HG02885 (cell line): ENCODE data around the gene SSNA1.

ENCODE experiments used
- ATAC-seq: cut with Tn5 transposase; IDR thresholded peaks from one replicate; pipeline ENCODE4 v1.9.1; 2021; ENCODE audit warnings: mild to moderate bottlenecking; ENCODE audit not compliant: unreplicated experiment, poor library complexity

The SSNA1 gene

DNA sequence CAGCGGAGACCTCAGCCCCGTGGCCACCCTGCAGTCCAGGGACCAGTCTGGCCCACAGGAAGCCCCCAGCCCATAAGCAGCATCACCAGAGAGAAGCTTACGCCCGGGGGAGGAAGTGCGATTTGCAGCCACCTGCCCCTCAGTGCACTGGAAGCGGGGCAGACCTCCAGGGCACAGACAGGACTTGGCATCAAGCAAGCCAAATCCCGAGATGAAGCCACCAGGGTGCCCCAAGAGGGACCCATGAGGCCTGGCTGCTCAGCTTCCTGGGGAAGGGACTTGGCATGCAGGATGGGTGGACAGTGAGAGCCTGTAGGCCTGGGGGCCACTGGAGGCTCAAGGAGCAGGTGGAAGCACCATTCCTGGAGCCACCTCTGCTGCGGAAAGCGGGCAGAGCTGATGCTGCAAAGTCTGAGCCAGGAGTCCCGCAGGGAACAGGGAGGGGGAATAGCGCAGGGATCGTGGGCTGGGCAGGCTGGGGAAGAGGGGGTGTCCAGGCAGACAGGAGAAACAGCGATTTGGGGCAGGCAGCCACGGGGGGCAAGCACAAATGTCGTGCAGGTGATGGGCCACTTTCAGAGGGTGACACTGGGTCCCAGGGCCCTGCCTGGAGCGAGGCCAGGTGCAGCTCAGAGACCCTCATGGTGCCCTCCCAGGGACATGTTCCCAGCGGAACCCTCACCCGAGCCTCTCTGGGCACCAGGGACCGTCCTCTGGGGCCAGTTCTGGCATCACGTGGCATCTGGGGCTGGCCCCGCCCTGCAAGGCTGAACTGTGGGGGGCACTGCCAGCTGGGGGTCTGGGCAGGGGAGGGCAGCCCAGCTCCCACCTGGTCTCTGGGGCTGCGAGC is 21.9 kb upstream of the SSNA1 start:
- no peak for ATAC-seq

GRCh38 chr9:137167277-137167746 is 21.2 kb upstream of the SSNA1 start:
- ATAC-seq, result no peak

- ATAC-seq, result no peak
These were observed 20.5 kb upstream of the SSNA1 start for GRCh38 chr9:137167747-137168572.

GRCh38 chr9:137168573-137168903 is 19.9 kb upstream of the SSNA1 start:
- ATAC-seq, result no peak

DNA sequence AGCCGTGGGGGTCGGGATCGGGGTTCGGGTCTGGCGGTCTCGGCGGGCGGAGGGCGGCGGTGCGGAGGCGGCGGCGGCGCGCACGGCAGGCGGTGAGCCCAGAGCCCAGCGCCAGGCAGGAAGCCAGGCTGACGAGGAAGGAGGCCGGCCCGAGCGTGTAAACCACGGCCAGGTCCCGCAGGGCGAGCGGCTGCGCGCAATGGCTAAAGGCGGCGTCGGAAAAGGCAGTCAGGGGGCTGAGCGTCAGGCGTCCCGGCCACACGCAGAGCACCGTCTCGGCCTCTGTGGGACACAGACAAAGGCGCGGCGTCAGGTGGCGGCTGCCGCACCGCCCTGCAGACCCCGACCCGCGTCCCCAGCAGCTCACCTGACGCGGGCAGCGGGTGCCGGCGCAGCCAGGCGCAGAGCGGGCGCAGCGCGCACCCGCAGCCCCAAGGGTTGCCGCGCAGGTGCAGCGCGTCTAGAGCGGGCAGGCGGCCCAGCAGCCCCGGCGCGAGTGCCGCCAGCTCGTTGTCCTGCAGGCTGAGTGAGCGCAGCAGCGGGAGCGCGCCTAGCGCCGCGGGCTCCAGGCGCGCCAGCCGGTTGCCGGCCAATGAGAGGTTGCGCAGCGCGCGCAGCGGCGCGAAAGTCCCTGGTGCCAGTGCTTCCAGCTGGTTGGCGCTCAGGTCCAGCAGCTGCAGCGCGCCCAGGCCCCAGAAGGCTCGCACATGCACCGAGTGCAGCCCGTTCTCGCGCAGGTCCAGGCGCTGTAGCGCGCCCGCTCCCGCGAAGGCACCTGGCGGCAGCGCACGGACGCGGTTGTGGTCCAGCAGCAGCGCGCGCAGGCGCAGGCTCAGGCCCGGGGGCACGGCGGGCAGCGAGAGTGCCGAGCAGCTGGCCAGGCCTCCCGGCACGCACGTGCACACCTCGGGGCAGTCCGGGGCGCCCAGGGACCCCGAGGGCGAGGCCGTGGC is 19.3 kb upstream of the SSNA1 start:
- no peak for ATAC-seq

DNA sequence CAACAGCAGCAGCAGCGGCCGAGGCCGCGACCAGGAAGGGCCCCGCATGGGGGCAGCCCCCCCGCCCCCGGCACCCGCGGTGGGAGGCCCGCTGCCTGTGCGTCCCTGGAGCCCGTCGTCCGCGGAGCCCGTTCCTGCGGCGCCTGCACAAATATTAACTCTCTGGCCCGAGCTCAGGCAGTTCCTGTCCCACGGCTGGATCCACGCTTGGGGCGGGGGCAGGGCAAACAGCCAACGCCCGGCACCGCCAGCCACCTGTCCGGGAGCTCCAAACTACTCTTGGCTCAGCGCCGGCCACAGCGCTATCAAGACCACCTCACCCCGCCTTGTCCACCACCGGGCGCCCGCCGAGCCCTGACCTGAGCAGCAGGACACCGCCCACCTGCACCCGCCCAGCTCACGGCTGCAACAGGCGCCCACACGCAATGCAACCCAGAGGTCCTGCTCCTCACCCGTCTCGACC is 18.5 kb upstream of the SSNA1 start, which contains the start of gene LRRC26:
Gene LRRC26, minus strand, starts transcription at position 156 of the 463 bp plus-strand sequence. Its CDS starts 108 bp downstream, at position 48.
- no peak for ATAC-seq

DNA sequence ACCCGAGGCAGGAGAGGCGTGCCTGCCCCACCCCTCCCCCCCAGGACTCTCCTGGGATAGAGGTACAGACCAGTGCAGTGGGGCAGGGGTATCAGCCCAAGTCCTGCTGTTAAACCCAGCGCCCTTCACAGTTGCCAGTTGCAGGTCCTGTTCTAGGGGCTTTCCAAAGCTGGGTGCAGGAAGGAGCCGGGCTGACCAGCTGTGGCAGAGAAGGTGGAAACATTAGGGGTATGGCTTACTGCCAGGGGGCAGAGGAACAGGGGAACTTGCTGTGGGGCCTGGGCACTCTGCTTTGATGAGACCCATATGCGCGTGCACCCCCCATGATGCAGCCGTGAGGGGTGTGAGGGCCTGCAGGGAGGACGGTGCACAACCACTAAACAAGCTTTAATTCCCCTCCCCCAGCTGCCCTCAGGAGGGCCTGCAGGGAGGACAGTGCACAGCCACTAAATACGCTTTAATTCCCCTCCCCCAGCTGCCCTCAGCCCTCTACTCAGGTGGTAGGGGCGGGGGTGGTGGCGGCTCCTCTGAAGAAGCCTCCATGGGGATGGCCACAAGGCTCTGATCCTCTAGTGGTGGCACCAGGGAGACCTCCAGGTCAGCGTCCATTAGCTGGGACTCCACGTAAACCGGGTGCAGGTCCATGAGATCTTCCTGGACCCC is 17.9 kb upstream of the SSNA1 start:
- ATAC-seq, result no peak

DNA sequence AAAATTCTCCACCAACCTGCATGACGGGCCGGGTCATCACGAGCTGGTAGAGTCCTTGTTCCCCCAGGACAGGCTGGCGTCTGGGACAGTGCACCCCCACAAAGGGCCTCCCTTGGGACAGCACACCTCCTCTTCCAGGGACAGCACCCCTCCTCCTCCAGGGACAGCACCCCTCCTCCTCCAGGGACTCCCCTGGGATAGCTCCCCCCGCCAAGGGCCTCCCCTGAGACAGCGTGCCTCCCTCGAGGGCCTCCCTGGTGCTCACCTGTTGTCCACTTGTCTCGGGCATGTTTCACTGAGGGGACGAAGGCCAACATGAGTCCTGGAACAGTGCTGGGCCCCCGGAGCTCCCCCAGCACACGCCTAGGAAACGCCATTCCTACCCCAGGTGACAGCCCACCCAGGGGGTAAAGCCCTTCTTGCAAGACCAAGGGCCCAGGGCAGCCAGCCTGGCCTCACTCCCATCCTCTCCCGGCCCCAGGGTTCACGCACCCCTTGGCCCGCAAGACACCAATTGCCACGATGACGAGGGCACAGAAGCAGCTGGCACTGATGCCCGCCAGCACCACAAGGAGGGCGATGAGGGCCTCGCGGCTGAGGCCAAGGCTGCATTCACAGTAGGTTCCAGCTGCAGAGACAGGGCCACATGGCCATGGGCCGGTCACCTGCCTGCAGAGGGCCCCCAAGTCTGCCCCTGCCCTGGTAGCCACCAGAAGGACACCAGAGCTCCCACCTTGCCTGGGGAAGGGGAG is 17.2 kb upstream of the SSNA1 start:
- ATAC-seq, result no peak

DNA sequence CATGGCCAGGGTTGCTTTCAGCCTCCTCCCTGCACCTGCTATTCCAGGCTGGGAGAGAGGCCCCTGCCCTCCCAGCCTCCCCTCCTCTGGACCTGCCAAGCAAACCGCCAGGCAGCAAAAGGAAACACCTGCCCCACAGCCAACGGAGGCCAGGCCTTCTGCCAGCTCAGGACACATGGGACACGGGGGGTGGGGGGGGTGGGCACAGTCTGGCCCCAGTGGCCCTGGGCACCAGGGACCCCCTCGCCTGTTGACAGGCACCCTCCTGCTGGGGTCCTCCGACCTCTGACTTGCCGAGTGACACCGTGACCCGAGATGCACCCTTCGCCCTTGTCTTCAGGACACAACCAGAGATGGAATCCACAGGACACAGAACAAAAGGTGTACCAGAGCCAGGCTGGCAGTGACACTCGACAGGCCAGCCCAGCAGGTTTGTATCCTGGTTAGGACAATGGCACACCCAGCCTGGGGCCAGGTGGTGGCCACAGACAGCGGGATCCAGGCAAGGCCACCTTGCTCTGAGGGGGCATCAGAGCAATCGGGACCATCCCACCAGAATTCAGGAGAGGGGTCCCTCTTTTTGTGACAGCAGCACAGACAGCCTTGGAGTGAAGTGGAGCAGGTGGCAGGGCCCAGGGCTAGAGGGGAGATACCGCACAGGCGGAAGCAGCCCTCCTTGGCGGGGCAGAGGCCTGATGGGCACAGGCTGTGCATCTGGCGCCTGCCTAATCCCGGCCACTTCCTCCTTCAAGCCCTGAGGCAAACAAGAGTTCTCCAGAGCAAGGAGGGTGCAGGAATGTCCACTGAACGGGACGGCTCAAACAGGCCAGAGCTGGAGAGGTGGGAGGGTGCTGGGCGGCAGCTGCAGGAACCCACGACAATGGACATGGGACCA is 15.3 kb upstream of the SSNA1 start:
- no peak for ATAC-seq

DNA sequence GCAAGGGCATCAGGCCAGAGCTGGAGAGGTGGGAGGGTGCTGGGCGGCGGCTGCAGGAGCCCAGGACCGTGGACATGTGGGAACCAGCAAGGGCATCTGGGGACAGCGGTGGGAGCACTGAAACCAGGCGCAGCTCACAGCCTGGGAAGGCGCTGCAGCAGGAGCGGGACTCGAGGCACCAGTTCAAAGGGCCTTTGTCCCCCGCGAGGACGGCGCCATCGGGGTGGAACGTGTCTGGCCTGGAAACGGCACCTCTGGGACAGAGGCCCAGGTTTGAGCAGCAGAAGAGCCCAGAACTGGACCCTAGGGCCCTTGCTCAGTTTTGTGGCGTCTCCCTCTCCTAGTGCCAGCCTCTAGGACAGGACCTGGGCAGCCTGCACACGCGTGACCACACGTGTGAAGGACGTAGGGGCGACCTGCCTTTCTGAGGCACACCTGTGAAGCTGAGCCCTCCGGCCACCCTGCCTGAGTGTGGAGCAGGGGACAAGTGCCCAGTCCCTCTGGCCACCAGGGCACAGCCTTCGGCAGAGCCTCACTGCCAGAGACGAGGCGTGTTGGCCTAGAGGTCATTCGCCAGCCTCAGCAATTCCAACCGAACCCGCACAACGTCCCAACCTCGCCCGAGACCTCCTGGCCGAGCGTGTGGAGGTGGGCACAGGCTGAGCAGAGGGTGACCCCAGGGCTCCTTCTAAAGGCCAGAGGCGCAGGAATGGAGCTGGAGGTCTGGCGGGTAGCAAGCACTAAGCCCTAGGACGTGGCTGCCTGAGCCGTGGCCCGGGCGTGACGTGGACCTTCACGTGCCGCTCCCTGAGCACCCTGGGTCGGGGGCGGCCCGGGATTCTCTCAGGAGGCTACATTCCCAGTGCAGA is 14.4 kb upstream of the SSNA1 start:
- ATAC-seq, result no peak

GRCh38 chr9:137174722-137175293 is 13.7 kb upstream of the SSNA1 start:
- no peak for ATAC-seq

DNA sequence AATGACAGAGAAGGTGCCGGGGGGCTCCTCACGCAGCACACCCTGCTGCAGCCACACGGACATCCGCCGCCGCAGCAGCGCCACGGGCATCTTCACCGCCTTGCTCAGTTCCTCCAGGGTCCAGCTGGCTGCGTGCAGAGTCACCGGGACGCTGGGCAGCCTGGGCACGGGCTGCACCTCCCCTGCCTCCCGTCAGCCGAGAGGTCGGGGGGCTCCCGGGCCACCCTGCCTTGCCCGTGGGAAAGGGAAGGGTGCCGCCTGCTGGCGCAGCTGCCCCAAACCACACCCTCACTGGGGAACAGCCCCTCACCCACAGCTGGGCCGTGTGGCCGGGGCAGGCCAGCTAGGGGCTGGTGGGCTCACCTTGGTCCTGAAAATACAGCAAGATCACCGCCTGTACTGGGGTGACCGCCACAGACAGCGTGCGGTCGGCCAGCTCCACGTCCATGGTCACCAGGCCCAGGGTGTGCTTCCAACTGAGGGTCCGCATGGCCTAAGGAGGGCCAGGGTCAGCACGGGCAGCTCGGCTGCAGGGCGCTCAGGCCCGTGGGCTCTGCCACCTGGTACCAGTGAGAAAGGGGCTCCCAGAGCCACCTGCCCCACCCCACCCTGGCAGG is 13.0 kb upstream of the SSNA1 start:
- ATAC-seq, result no peak

DNA sequence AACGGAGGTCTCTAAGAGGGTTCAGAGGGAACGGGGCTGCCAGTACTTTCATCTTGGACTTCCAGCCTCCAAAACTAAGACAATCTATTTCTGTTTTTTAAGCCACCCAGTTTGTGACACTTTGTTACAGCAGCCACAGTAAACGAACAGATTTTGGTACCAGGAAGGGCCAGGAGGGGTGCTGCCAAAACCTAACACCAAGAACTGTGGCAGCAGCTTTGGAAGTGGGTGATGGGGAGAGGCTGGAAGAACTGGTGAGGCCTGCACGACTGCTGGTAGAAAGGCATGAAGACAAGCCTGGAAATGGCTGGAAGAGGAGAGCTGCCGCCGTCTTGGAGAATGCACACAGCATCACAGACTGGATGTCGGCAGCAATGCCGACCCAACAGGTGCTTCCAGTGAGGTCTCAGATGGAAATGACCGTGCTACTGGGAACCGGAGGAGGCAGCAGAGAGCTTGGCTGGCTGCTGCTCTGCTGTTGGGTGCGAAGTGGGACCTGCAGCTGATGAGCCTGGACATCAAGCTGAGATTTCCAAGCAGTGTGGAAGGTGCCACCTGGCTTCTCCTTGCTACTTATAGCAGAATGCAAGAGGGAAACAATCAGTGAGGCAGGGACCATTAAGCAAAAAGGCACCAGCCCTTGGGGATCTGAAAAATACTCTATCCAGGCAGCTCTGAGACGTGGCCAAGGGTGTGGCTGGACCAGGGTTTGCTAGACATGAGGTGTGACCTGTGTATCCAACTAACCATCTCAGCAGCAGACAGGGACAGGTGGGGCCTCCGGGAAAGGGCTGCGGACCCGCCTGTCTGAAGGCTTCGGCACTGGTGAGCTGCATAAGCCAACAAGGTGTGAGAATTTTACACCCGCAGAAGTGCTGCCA is 11.9 kb upstream of the SSNA1 start:
- no peak for ATAC-seq

- ATAC-seq, result no peak
These were observed 10.1 kb upstream of the SSNA1 start for GRCh38 chr9:137178201-137178938.
